Colonic mucosa (tissue), 4 donors: Measurements from ENCODE around the gene PIF1. TPM values are rescaled to one million over a fixed set of nuclear protein-coding genes. Genes with fewer than 3 reads are reported as not detected.
"Not testable (repeated sequence)": the region's sequence is repeated elsewhere in the genome, so short reads cannot be mapped to it uniquely, and the experiment has no call there.

Source experiments
- DNase-seq: peaks from one replicate; pipeline ENCODE4 v3.0.0-alpha.2; 2020
- H3K27ac ChIP-seq: fragments of 200-600 bp; one replicate; pipeline ENCODE4 v1.8.0; 2021
- H3K27me3 ChIP-seq: fragments of 200-600 bp; one replicate; pipeline ENCODE4 v1.8.0; 2021
- H3K36me3 ChIP-seq: fragments of 200-600 bp; one replicate; pipeline ENCODE4 v1.8.0; 2021
- H3K4me1 ChIP-seq: fragments of 200-600 bp; one replicate; pipeline ENCODE4 v1.8.0; 2021; ENCODE audit warnings: mild to moderate bottlenecking
- H3K4me3 ChIP-seq: fragments of 200-600 bp; one replicate; pipeline ENCODE4 v1.8.0; 2021
- H3K9ac ChIP-seq, 2 donors: one replicate each; pipeline ENCODE4 v1.7.0; 2013; ENCODE audit warnings: control low read depth in 2 of 2, low read depth in 2 of 2, low read length in 2 of 2
- H3K9me3 ChIP-seq: fragments of 200-600 bp; one replicate; pipeline ENCODE4 v1.8.0; 2021
- CTCF ChIP-seq: fragments of 200-600 bp; IDR thresholded peaks from one replicate; pipeline ENCODE4 v1.8.0; 2022; ENCODE audit warnings: antibody characterized with exemption, mild to moderate bottlenecking
- intact Hi-C: fragments of 100-400 bp; cut with DNase I; formaldehyde crosslinking; loops from one replicate; pipeline ENCODE4 v1.14.1; 2022
- total RNA-seq, 2 donors: library from RNA; stranded (reverse); fragmentation: NEBNext Ultra II Directional in 1 of 2; extraction: Animal tissue kit (Norgen Biotek cat#: 25700) in 1 of 2; gene quantifications; one replicate each; pipeline ENCODE4 v1.2.1, GENCODE V29; 2021
- donor health status: healthy.
- donor health status: DM: no; HTN: no; CAD: no.
- donor health status: DM: no; HTN: no; CAD: no.

Gene PIF1
- total RNA-seq, 2 donors from 2014 or later: 6.1 to 20.7 TPM

GRCh38 chr15:64807051-64807749 lies 18.2 kb downstream of the PIF1 start:
- intact Hi-C loops: no loop called here
- no peaks in the 10 kb centered on the region for H3K27me3 ChIP-seq
- no peaks in the 10 kb centered on the region for H3K4me1 ChIP-seq
- no peak for DNase-seq
- TF ChIP-seq CTCF: no peak
- no peaks in the 10 kb centered on the region for H3K36me3 ChIP-seq
- no peak overlapping the region for H3K27ac ChIP-seq
- H3K9me3 ChIP-seq: no peaks in the 10 kb centered on the region
- H3K9ac ChIP-seq: peak overlapping the region in 1 of 2 donors; percentile 24
- H3K4me3 ChIP-seq: no peak overlapping the region

- Histone ChIP-seq H3K4me1 (no peaks in the 10 kb centered on the region), H3K9ac (no peak overlapping the region), H3K36me3 (no peaks in the 10 kb centered on the region), H3K27ac (no peak overlapping the region), H3K9me3 (no peaks in the 10 kb centered on the region), H3K4me3 (no peak overlapping the region), H3K27me3 (no peaks in the 10 kb centered on the region)
- DNase-seq: no peak
- TF ChIP-seq CTCF: no peak
- intact Hi-C loops: no loop called here
Observed at GRCh38 chr15:64806509-64806908, 18.9 kb downstream of the PIF1 start.

GRCh38 chr15:64804619-64805018 lies 20.8 kb downstream of the PIF1 start:
- no peak overlapping the region for H3K27ac ChIP-seq
- no peaks in the 10 kb centered on the region for H3K4me1 ChIP-seq

GRCh38 chr15:64803526-64803925 lies 21.9 kb downstream of the PIF1 start:
- no peak for DNase-seq
- Histone ChIP-seq H3K9me3 (no peaks in the 10 kb centered on the region), H3K9ac (no peak overlapping the region), H3K36me3 (no peaks in the 10 kb centered on the region), H3K4me3 (no peak overlapping the region), H3K4me1 (no peaks in the 10 kb centered on the region), H3K27ac (no peak overlapping the region), H3K27me3 (no peaks in the 10 kb centered on the region)
- intact Hi-C loops: no loop called here
- no peak for TF ChIP-seq CTCF

More at GRCh38 chr15:64804619-64805018, 20.8 kb downstream of the PIF1 start:
- intact Hi-C loops: no loop called here
- H3K9ac ChIP-seq: no peak overlapping the region
- no peak for TF ChIP-seq CTCF
- no peaks in the 10 kb centered on the region for H3K27me3 ChIP-seq
- no peak for DNase-seq
- H3K4me3 ChIP-seq: no peak overlapping the region
- H3K36me3 ChIP-seq: no peaks in the 10 kb centered on the region
- H3K9me3 ChIP-seq: no peaks in the 10 kb centered on the region

- Histone ChIP-seq H3K4me1 (no peaks in the 10 kb centered on the region), H3K27ac (no peak overlapping the region), H3K9ac (no peak overlapping the region), H3K36me3 (no peaks in the 10 kb centered on the region), H3K9me3 (no peaks in the 10 kb centered on the region), H3K27me3 (no peaks in the 10 kb centered on the region), H3K4me3 (no peak overlapping the region)
- intact Hi-C loops: no loop called here
- TF ChIP-seq CTCF: no peak
- no peak for DNase-seq
Observed at GRCh38 chr15:64800476-64800875, 25.0 kb downstream of the PIF1 start.

- intact Hi-C loops, H3K36me3 ChIP-seq, H3K4me1 ChIP-seq, DNase-seq, H3K9ac ChIP-seq, H3K9me3 ChIP-seq, H3K4me3 ChIP-seq, H3K27ac ChIP-seq, H3K27me3 ChIP-seq: not testable (repeated sequence)
Observed at GRCh38 chr15:64798905-64799304, 26.5 kb downstream of the PIF1 start.

GRCh38 chr15:64795921-64796320 lies 29.5 kb downstream of the PIF1 start:
- H3K4me1 ChIP-seq, H3K9me3 ChIP-seq, H3K4me3 ChIP-seq, DNase-seq, H3K27me3 ChIP-seq, intact Hi-C loops, H3K36me3 ChIP-seq, H3K9ac ChIP-seq, H3K27ac ChIP-seq: not testable (repeated sequence)

GRCh38 chr15:64795299-64795698 lies 30.1 kb downstream of the PIF1 start:
- H3K4me3 ChIP-seq, DNase-seq, H3K9me3 ChIP-seq, H3K4me1 ChIP-seq, H3K27me3 ChIP-seq, intact Hi-C loops, H3K36me3 ChIP-seq, H3K9ac ChIP-seq, H3K27ac ChIP-seq: not testable (repeated sequence)
